Ovary (tissue), 9 donors: Measurements from ENCODE around the gene PALLD. TPM values are rescaled to one million over a fixed set of nuclear protein-coding genes. Genes with fewer than 3 reads are reported as not detected.

Experiments used
- DNase-seq, 5 donors: peaks; one replicate each; pipeline ENCODE4 v3.0.0-alpha.2; 2019 to 2020
- H3K27ac ChIP-seq, 2 donors: fragments of 200-600 bp; one replicate each; pipeline versions ENCODE4 v1.5.1 to v1.8.0; 2019 to 2022
- H3K27me3 ChIP-seq: fragments of 200-600 bp; one replicate; pipeline ENCODE4 v1.8.0; 2022
- H3K36me3 ChIP-seq: fragments of 200-600 bp; sonication (generic); one replicate; pipeline ENCODE4 v1.5.1; 2019
- H3K4me1 ChIP-seq: one replicate; pipeline ENCODE4 v1.8.1; 2013; ENCODE audit warnings: mild to moderate bottlenecking, moderate library complexity; ENCODE audit not compliant: insufficient read depth
- H3K4me3 ChIP-seq: fragments of 200-600 bp; sonication (generic); one replicate; pipeline ENCODE4 v1.5.1; 2017
- H3K9me3 ChIP-seq, 2 donors: fragments of 200-600 bp in 1 of 2; sonication (generic) in 1 of 2; one replicate each; pipeline versions ENCODE4 v1.5.1 to v1.8.1; 2013 to 2019; ENCODE audit warnings: mild to moderate bottlenecking in 1 of 2, moderate library complexity in 1 of 2
- EP300 ChIP-seq: sonication (generic); formaldehyde crosslinking; IDR thresholded peaks from one replicate; pipeline ENCODE4 v1.6.1; 2017; ENCODE audit warnings: antibody characterized with exemption
- POLR2A ChIP-seq: fragments of 450-650 bp; IDR thresholded peaks from one replicate; pipeline ENCODE4 v1.6.1; 2017; ENCODE audit warnings: antibody characterized with exemption, mild to moderate bottlenecking, moderate library complexity
- WGBS, 3 donors: extraction: QIAGEN DNeasy Blood & Tissue Kit in 1 of 3; methylation state at CpG; one replicate each; pipeline versions ENCODE4 v1.1.5 to v1.1.7; 2013 to 2017; 5-methylcytosine and 5-hydroxymethylcytosine counted together
- intact Hi-C, 4 donors: fragments of 100-400 bp; cut with DNase I; formaldehyde crosslinking; loops; one replicate each; pipeline versions ENCODE4 v1.11.0 to v1.15.1; 2022 to 2023
- polyA plus RNA-seq, 2 donors: library from polyadenylated mRNA; stranded (reverse); fragments of 200-250 nt in 1 of 2; fragments of 350-450 nt in 1 of 2; fragmentation: Illumina TruSeq in 1 of 2; extraction: RNeasy Lipid Tissue Mini Kit (QIAGEN cat#74804) in 1 of 2; gene quantifications; one replicate each; pipeline ENCODE4 v1.2.3, GENCODE V29; 2013 to 2014
- total RNA-seq, 7 donors: library from RNA; depleted of rRNA in 2 of 7; stranded (reverse); fragments of >200 nt in 2 of 7; fragmentation: NEBNext Ultra II Directional in 3 of 7; extraction: Animal tissue kit (Norgen Biotek cat#: 25700) in 3 of 7; gene quantifications; one replicate each; pipeline versions ENCODE4 v1.1.0 to v1.2.4, GENCODE V29; 2016 to 2023
- TF ChIP-seq, protein P1 (sequence below), 3 donors: fragments of 450-650 bp in 2 of 3; fragments of 200-600 bp in 1 of 3; IDR thresholded peaks; one replicate each; pipeline versions ENCODE4 v1.5.1 to v1.8.0; 2016 to 2022; ENCODE audit warnings: antibody characterized with exemption in 3 of 3, mild to moderate bottlenecking in 1 of 3
- donor health status: DM: no; HTN: no; CAD: no; lungs with moderate emphysema.
- donor health status: DM: no; HTN: no; CAD: no.
- donor health status: Bipolar disorder and iron deficiency.
- donor health status: DM: yes; HTN: yes; CAD: no.
- donor health status: DM: no; HTN: no; CAD: no.
- donor health status: DM: yes; HTN: yes; CAD: no.

Gene PALLD
- total and polyA plus RNA-seq, 9 donors, result 96.8 to 605 (median 137) TPM

- no peak overlapping the region for H3K4me3 ChIP-seq
- H3K4me1 ChIP-seq, result no peaks in the 10 kb centered on the region
- TF ChIP-seq EP300, result no peak
- TF ChIP-seq, protein P1, sequence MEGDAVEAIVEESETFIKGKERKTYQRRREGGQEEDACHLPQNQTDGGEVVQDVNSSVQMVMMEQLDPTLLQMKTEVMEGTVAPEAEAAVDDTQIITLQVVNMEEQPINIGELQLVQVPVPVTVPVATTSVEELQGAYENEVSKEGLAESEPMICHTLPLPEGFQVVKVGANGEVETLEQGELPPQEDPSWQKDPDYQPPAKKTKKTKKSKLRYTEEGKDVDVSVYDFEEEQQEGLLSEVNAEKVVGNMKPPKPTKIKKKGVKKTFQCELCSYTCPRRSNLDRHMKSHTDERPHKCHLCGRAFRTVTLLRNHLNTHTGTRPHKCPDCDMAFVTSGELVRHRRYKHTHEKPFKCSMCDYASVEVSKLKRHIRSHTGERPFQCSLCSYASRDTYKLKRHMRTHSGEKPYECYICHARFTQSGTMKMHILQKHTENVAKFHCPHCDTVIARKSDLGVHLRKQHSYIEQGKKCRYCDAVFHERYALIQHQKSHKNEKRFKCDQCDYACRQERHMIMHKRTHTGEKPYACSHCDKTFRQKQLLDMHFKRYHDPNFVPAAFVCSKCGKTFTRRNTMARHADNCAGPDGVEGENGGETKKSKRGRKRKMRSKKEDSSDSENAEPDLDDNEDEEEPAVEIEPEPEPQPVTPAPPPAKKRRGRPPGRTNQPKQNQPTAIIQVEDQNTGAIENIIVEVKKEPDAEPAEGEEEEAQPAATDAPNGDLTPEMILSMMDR (IDR thresholded peaks at IDR 0.05), result no peak
- no peak for TF ChIP-seq POLR2A
- WGBS, 3 donors, result 41 to 57% (median 49%) methylated on average over 12 of the region's 12 CpGs
- no peaks in the 10 kb centered on the region for H3K9me3 ChIP-seq
- intact Hi-C loops, result no loop called here
- H3K27me3 ChIP-seq, result no peaks in the 10 kb centered on the region
- DNase-seq, result no peak
- H3K36me3 ChIP-seq, result no peaks in the 10 kb centered on the region
- no peak overlapping the region for H3K27ac ChIP-seq
Observed at GRCh38 chr4:168751263-168752225, 254.7 kb downstream of the PALLD start.

DNA sequence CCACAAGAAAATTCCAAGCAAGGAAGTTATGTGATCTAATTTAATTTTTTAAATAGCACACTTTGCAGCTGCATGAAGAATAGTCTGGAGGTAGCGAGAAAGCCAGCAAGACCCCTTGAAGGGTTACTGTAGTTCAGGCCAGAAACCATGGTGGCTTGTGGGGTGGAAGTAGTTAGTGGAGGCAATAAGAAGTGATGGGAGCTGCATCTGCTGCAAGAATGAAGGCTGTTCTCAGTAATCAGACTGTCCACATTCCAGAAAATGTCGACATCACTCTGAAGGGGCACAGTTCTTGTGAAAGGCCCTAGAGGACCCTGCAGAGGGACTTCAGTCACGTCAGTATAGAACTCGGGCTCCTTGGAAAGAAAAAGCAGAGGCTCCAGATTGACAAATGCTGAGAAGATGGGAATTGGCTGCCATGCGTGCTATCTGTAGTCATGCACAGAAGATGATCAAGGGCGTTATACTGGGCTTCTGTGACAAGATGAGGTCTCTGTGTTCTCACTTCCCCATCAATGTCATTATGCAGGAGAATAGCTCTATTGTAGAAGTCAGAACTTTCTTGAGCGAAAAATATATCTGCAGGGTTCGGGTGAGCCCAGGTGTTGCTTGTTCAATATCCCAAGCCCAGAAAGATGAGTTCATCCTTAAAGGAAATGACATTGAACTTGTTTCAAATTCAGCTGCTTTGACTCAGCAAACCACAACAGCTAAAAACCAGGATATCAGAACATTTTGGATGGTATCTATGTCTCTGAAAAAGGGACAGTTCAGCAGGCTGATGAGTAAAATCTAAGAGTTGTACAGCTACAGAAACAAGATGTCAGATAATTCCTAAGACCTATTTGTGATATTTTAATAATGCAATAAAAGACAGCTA, 259.0 kb downstream of the PALLD start:
- Histone ChIP-seq H3K4me3 (no peak overlapping the region), H3K27me3 (no peaks in the 10 kb centered on the region), H3K4me1 (no peaks in the 10 kb centered on the region), H3K27ac (no peak overlapping the region), H3K36me3 (no peaks in the 10 kb centered on the region), H3K9me3 (no peaks in the 10 kb centered on the region)
- intact Hi-C loops, result no loop called here
- 91 to 93% (median 92%) methylated on average over 8 of the region's 8 CpGs for WGBS, 3 donors
- TF ChIP-seq EP300 (no peak), POLR2A (no peak)
- TF ChIP-seq, protein P1 (IDR thresholded peaks at IDR 0.05), result no peak
- no peak for DNase-seq

DNA sequence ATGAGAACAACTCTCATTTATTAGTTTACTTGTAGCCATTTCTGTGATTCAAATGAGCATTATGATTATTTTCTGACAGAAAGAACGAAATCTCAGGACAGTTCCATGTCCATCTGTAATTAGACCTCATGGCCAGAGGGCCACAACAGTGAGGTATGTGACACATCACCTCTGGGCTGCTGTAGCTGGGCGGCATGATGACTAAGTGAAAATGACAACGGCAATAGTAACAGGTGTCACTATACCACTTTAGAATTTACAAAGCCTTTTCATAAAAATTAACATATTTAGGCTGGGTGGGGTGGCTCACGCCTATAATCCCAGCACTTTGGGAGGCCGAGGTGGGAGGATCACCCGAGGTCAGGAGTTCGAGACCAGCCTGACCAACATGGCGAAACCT, 260.6 kb downstream of the PALLD start:
- no peaks in the 10 kb centered on the region for H3K27me3 ChIP-seq
- no peaks in the 10 kb centered on the region for H3K4me1 ChIP-seq
- TF ChIP-seq, protein P1 (IDR thresholded peaks at IDR 0.05), result no peak
- TF ChIP-seq POLR2A, result no peak
- TF ChIP-seq EP300, result no peak
- H3K27ac ChIP-seq, result no peak overlapping the region
- DNase-seq, result no peak
- WGBS, 3 donors, result 93 to 96% (median 95%) methylated on average over 8 of the region's 8 CpGs
- no peak overlapping the region for H3K4me3 ChIP-seq
- H3K9me3 ChIP-seq, result no peaks in the 10 kb centered on the region
- no peaks in the 10 kb centered on the region for H3K36me3 ChIP-seq
- intact Hi-C loops, result no loop called here

DNA sequence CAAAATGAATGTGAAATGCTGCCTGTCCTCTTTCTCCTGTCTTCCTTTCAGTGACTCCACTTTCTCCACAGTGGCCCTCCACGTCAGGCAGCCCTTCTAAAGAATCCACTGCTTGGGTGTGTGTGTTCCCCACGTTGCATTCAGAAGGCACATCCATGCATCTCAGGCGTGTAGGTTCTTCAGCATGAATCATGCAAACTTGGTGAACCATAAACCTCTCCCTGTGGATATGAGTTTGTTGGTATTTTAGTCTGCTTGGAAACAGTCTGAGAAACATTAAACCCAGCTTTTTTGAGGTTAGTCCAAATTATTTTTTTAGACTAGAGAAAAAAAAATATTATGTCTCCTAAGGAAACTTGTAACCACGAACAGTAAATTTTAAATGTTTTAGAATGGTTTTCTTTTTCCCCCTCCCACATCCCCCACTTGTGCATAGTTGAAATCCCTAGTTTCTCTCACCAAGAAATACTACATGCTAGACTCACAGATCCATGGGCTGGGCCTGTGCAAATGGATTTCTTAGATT, 261.6 kb downstream of the PALLD start:
- 5 to 9% (median 7%) methylated on average over 4 of the region's 4 CpGs for WGBS, 3 donors
- DNase-seq, result no peak
- Histone ChIP-seq H3K36me3 (no peaks in the 10 kb centered on the region), H3K9me3 (no peaks in the 10 kb centered on the region), H3K27me3 (no peaks in the 10 kb centered on the region), H3K4me3 (no peak overlapping the region), H3K27ac (no peak overlapping the region), H3K4me1 (no peaks in the 10 kb centered on the region)
- TF ChIP-seq POLR2A (no peak), EP300 (no peak)
- TF ChIP-seq, protein P1 (IDR thresholded peaks at IDR 0.05), result no peak
- intact Hi-C loops, result no loop called here
